Esophagus muscularis mucosa (tissue), 4 donors: Measurements from ENCODE around the gene DCHS2.

ENCODE experiments used
- EP300 ChIP-seq: sonication (generic); formaldehyde crosslinking; IDR thresholded peaks from one replicate; pipeline ENCODE4 v1.6.1; 2017; ENCODE audit warnings: antibody characterized with exemption
- POLR2A ChIP-seq: fragments of 450-650 bp; IDR thresholded peaks from one replicate; pipeline ENCODE4 v1.6.1; 2017; ENCODE audit warnings: antibody characterized with exemption, moderate library complexity, mild to moderate bottlenecking, low read depth
- POLR2AphosphoS5 ChIP-seq, 2 donors: sonication (generic); formaldehyde crosslinking; IDR thresholded peaks; one replicate each; pipeline ENCODE4 v1.6.1; 2017; ENCODE audit warnings: antibody characterized with exemption in 2 of 2
- TF ChIP-seq, protein P1 (sequence below), 3 experiments: fragments of 200-600 bp in 2 of 3; fragments of 450-650 bp in 1 of 3; sonication (generic) in 2 of 3; IDR thresholded peaks; one replicate each; pipeline ENCODE4 v1.5.1; 2017 to 2019; ENCODE audit warnings: antibody characterized with exemption in 3 of 3, mild to moderate bottlenecking in 2 of 3, moderate library complexity in 1 of 3

DNA sequence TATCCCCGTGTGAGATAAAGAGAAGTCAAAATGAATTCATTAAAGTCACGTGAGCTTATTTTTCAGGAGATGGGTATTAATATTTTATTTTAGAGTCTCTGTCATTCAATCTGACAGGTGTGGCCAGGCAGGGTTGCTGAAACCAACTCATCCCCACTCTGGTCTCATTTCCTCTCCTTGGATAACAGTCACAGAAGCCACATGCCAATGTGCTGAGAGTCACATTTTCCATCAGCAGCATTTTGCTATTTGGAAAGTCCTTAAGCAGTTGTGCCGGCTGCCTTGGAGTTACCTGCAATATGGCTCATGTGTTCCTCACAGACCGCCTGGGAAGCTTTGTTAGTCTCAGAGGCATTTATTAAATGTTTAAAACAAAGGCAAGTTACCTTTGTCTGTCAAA is 302.3 kb downstream of the DCHS2 start:
- TF ChIP-seq POLR2A, result no peak
- TF ChIP-seq, protein P1, sequence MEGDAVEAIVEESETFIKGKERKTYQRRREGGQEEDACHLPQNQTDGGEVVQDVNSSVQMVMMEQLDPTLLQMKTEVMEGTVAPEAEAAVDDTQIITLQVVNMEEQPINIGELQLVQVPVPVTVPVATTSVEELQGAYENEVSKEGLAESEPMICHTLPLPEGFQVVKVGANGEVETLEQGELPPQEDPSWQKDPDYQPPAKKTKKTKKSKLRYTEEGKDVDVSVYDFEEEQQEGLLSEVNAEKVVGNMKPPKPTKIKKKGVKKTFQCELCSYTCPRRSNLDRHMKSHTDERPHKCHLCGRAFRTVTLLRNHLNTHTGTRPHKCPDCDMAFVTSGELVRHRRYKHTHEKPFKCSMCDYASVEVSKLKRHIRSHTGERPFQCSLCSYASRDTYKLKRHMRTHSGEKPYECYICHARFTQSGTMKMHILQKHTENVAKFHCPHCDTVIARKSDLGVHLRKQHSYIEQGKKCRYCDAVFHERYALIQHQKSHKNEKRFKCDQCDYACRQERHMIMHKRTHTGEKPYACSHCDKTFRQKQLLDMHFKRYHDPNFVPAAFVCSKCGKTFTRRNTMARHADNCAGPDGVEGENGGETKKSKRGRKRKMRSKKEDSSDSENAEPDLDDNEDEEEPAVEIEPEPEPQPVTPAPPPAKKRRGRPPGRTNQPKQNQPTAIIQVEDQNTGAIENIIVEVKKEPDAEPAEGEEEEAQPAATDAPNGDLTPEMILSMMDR (IDR thresholded peaks at IDR 0.05), result no peak
- TF ChIP-seq POLR2AphosphoS5 (IDR thresholded peaks at IDR 0.05), result no peak
- no peak for TF ChIP-seq EP300
